Amniotic epithelial cell (primary cell): ENCODE results near the gene INHBC.
A peak's percentile ranks its signal among the peaks of the same experiment; 100 is the strongest.
"Not testable (repeated sequence)": the region's sequence is repeated elsewhere in the genome, so short reads cannot be mapped to it uniquely, and the experiment has no call there.

Source experiments
- DNase-seq: peaks from one replicate; pipeline ENCODE4 v3.0.0-alpha.2; 2010; ENCODE audit warnings: low read depth

INHBC gene

GRCh38 chr12:57429473-57430111 lies 5.0 kb upstream of the INHBC start:
- peak; percentile 16 for DNase-seq

GRCh38 chr12:57430112-57430930 lies 4.3 kb upstream of the INHBC start:
- peak; percentile 20 for DNase-seq

GRCh38 chr12:57430931-57431566 lies 3.5 kb upstream of the INHBC start, which contains the start of gene R3HDM2:
TSS of gene R3HDM2 (minus strand) at chr12:57431043. CDS start at chr12:57310428, 120,615 bp downstream.
- DNase-seq, result peak; percentile 93

GRCh38 chr12:57431654-57432188 lies 2.9 kb upstream of the INHBC start:
- no peak for DNase-seq

GRCh38 chr12:57433370-57433769 lies 1.2 kb upstream of the INHBC start:
- DNase-seq, result no peak

- peak; percentile 47 for DNase-seq
Observed at GRCh38 chr12:57435293-57435692, 709 bp downstream of the INHBC start.

GRCh38 chr12:57438400-57438799 lies 3.8 kb downstream of the INHBC start:
- DNase-seq, result no peak

GRCh38 chr12:57439762-57440266 lies 5.2 kb downstream of the INHBC start:
- DNase-seq, result no peak

GRCh38 chr12:57441393-57441792 lies 6.8 kb downstream of the INHBC start:
- DNase-seq, result not testable (repeated sequence)

- DNase-seq, result no peak
Observed at GRCh38 chr12:57441846-57442427, 7.4 kb downstream of the INHBC start.

- not testable (repeated sequence) for DNase-seq
Observed at GRCh38 chr12:57444337-57444736, 9.8 kb downstream of the INHBC start.

- DNase-seq, result no peak
Observed at GRCh38 chr12:57444744-57445143, 10.2 kb downstream of the INHBC start.

- DNase-seq, result no peak
Observed at GRCh38 chr12:57446292-57446960, 11.8 kb downstream of the INHBC start.

GRCh38 chr12:57448669-57449068 lies 14.1 kb downstream of the INHBC start:
- no peak for DNase-seq

- no peak for DNase-seq
Observed at GRCh38 chr12:57449375-57449774, 14.8 kb downstream of the INHBC start.

GRCh38 chr12:57450057-57450456 lies 15.5 kb downstream of the INHBC start:
- no peak for DNase-seq

GRCh38 chr12:57451233-57451778 lies 16.7 kb downstream of the INHBC start:
- DNase-seq, result peak; percentile 23

GRCh38 chr12:57452181-57452936 lies 17.8 kb downstream of the INHBC start:
- peak; percentile 88 for DNase-seq

- peak; percentile 58 for DNase-seq
Observed at GRCh38 chr12:57452937-57453509, 18.4 kb downstream of the INHBC start.

GRCh38 chr12:57454213-57454565 lies 19.6 kb downstream of the INHBC start:
- no peak for DNase-seq
